Prostate gland (tissue), 2 donors: Measurements from ENCODE around the gene TRPV4.

Source experiments
- CTCF ChIP-seq, 4 experiments: fragments of 200-600 bp in 2 of 4; fragments of 450-650 bp in 2 of 4; sonication (generic) in 2 of 4; IDR thresholded peaks; 1 replicate in 3 of 4; 2 replicates in 1 of 4; pipeline ENCODE4 v1.5.1; 2016 to 2019; ENCODE audit warnings: antibody characterized with exemption in 4 of 4, mild to moderate bottlenecking in 2 of 4, moderate library complexity in 2 of 4
- POLR2A ChIP-seq: fragments of 450-650 bp; IDR thresholded peaks from one replicate; pipeline ENCODE4 v1.6.1; 2016; ENCODE audit warnings: antibody characterized with exemption, mild to moderate bottlenecking
- POLR2AphosphoS5 ChIP-seq: sonication (generic); formaldehyde crosslinking; IDR thresholded peaks from one replicate; pipeline ENCODE4 v1.6.1; 2017; ENCODE audit warnings: antibody characterized with exemption

GRCh38 chr12:109760930-109761921, 72.0 kb downstream of the TRPV4 start:
- TF ChIP-seq POLR2A (no peak), CTCF (IDR thresholded peaks at IDR 0.05) (no peak), POLR2AphosphoS5 (no peak)
